Ishikawa (cell line): ENCODE data around the gene LTA4H.

Source experiments
- CEBPB ChIP-seq: IDR thresholded peaks from 2 replicates; pipeline ENCODE4 v1.6.1; 2012
- CREB1 ChIP-seq: IDR thresholded peaks from 2 replicates; pipeline ENCODE4 v1.6.1; 2012; ENCODE audit warnings: low read depth
- EGR1 ChIP-seq: IDR thresholded peaks from 2 replicates; pipeline ENCODE4 v1.6.1; 2012
- EP300 ChIP-seq: IDR thresholded peaks from 2 replicates; pipeline ENCODE4 v1.6.1; 2012; ENCODE audit warnings: borderline replicate concordance
- FOXM1 ChIP-seq: IDR thresholded peaks from 2 replicates; pipeline ENCODE4 v1.6.1; 2012; ENCODE audit warnings: low read depth, borderline replicate concordance
- MAX ChIP-seq: IDR thresholded peaks from 2 replicates; pipeline ENCODE4 v1.6.1; 2012
- NFIC ChIP-seq: IDR thresholded peaks from 2 replicates; pipeline ENCODE4 v1.6.1; 2012
- RAD21 ChIP-seq: IDR thresholded peaks from 2 replicates; pipeline ENCODE4 v1.6.1; 2012; ENCODE audit warnings: low read depth
- TAF1 ChIP-seq: IDR thresholded peaks from 2 replicates; pipeline ENCODE4 v1.6.1; 2012; ENCODE audit warnings: low read depth, mild to moderate bottlenecking
- TCF12 ChIP-seq: IDR thresholded peaks from 2 replicates; pipeline ENCODE4 v1.6.1; 2012; ENCODE audit warnings: low read depth
- TEAD4 ChIP-seq: IDR thresholded peaks from 2 replicates; pipeline ENCODE4 v1.6.1; 2012
- USF1 ChIP-seq: IDR thresholded peaks from 2 replicates; pipeline ENCODE4 v1.6.1; 2012
- YY1 ChIP-seq: IDR thresholded peaks from 2 replicates; pipeline ENCODE4 v1.6.1; 2012; ENCODE audit warnings: low read depth
- ZBTB7A ChIP-seq: IDR thresholded peaks from 2 replicates; pipeline ENCODE4 v1.6.1; 2012; ENCODE audit warnings: low read depth
- TF ChIP-seq, protein P1 (sequence below): IDR thresholded peaks from 2 replicates; pipeline ENCODE4 v1.6.1; 2012; ENCODE audit warnings: low read depth, mild to moderate bottlenecking

Gene LTA4H

GRCh38 chr12:96033549-96034389, 1.6 kb downstream of the LTA4H start:
- TF ChIP-seq NFIC (no peak), CEBPB (no peak), EGR1 (no peak), TCF12 (no peak), TEAD4 (no peak), EP300 (no peak)

- TF ChIP-seq RAD21 (no peak), TCF12 (no peak)
These were observed 5.6 kb downstream of the LTA4H start for GRCh38 chr12:96029826-96030225.

DNA sequence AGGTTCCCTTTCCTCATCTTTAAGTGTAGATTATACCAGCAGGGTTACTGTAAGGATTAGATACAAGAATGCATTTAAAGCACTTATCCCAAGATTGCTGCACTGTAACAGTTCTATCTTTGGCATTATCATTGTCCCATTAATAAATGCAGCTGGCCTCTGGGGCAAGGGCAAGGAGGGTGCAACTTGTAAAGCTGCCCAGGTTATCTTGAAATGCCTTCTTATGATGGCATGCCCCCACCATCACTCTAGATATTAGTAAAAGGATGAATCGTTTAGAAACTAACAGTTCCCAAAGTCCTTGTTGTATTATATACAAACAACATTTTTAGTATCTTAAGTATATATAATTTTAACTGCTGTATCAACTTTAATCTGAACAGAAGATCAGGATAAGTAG, 6.8 kb downstream of the LTA4H start:
- TF ChIP-seq ZBTB7A = no peak
- TF ChIP-seq TAF1 = no peak
- no peak for TF ChIP-seq EP300
- TF ChIP-seq TEAD4 = no peak
- TF ChIP-seq MAX = no peak

DNA sequence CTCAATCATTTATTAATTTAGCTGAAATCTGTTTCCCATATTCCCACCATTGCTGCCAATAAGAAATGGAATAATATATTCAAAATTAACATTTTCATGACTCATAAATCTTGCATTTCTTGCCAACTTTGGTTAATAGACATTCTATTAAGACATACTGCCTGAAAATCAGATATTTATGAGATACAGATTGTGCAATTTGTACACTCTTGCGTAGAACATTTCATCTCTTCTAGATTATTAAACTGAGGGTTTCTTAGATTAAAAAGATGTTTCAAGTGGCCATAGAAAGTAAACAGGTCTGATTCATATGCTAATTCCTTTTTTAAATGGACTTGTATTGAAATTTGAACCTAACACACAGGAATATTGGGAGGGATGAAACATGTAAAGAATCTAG, 9.1 kb downstream of the LTA4H start:
- TF ChIP-seq YY1 (no peak), RAD21 (no peak), TCF12 (no peak), CEBPB (no peak), ZBTB7A (no peak), USF1 (no peak), EGR1 (no peak), NFIC (no peak), FOXM1 (no peak), TAF1 (no peak), CREB1 (no peak), EP300 (no peak), MAX (no peak), TEAD4 (no peak)
- TF ChIP-seq, protein P1, sequence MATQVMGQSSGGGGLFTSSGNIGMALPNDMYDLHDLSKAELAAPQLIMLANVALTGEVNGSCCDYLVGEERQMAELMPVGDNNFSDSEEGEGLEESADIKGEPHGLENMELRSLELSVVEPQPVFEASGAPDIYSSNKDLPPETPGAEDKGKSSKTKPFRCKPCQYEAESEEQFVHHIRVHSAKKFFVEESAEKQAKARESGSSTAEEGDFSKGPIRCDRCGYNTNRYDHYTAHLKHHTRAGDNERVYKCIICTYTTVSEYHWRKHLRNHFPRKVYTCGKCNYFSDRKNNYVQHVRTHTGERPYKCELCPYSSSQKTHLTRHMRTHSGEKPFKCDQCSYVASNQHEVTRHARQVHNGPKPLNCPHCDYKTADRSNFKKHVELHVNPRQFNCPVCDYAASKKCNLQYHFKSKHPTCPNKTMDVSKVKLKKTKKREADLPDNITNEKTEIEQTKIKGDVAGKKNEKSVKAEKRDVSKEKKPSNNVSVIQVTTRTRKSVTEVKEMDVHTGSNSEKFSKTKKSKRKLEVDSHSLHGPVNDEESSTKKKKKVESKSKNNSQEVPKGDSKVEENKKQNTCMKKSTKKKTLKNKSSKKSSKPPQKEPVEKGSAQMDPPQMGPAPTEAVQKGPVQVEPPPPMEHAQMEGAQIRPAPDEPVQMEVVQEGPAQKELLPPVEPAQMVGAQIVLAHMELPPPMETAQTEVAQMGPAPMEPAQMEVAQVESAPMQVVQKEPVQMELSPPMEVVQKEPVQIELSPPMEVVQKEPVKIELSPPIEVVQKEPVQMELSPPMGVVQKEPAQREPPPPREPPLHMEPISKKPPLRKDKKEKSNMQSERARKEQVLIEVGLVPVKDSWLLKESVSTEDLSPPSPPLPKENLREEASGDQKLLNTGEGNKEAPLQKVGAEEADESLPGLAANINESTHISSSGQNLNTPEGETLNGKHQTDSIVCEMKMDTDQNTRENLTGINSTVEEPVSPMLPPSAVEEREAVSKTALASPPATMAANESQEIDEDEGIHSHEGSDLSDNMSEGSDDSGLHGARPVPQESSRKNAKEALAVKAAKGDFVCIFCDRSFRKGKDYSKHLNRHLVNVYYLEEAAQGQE = no peak

DNA sequence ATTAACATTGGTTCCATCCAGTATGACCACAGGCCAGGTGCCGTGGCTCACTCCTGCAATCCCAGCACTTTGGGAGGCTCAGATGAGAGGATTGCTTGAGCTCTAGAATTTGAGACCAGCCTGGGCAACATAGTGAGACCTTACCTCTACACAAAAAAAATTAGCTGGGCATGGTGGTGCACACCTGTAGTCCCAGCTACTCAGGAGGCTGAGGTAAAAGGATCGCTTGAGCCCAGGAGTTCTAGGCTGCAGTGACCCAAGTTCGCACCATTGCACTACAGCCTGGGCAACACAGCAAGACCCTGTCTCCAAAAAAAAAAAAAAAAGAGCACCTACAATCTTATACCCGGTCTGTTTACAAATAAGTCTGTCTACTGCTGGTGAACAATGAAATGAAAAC, 9.9 kb downstream of the LTA4H start:
- TF ChIP-seq EP300 (no peak), EGR1 (no peak), CREB1 (no peak), NFIC (no peak), RAD21 (no peak), CEBPB (no peak), TAF1 (no peak), TCF12 (no peak), TEAD4 (no peak)
- TF ChIP-seq, protein P1 = no peak

DNA sequence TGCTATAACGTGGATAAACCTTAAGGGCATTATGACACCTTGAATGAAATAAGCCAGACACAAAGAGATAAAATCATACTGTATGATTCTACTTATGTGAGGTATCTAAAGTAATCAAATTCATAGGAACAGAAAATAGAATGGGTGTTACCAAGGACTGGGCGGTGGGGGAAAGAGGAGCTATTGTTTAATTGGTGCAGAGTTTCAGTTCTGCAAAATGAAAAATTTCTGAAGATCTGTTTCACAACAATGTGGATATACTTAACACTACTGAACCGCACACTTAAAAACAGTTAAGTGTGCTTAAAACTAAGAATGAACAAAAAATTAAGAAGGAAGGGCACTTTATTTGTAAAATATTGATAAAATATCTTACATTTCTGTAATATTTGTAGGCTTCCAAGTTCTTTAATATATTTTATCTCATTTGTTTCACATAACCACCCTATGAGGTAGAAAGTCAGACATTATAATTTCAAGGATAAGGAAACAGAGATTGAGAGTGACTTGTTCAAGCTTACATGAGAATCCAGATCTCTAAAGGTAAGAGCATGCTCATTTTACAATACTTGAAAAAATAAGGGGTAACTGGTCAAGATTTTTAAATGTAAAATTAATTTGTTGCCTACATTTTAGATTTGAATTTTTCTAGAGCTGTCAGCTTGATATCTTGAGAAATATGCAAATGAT, 14.9 kb downstream of the LTA4H start:
- no peak for TF ChIP-seq TEAD4
- no peak for TF ChIP-seq ZBTB7A
- TF ChIP-seq YY1 = no peak
- TF ChIP-seq CEBPB = no peak
